GM21619 (cell line): ENCODE results near the gene SSR1.
"Not testable (repeated sequence)": the region's sequence is repeated elsewhere in the genome, so short reads cannot be mapped to it uniquely, and the experiment has no call there.

Experiments used
- ATAC-seq: cut with Tn5 transposase; IDR thresholded peaks from one replicate; pipeline ENCODE4 v1.9.1; 2021; ENCODE audit not compliant: unreplicated experiment

The SSR1 gene

DNA sequence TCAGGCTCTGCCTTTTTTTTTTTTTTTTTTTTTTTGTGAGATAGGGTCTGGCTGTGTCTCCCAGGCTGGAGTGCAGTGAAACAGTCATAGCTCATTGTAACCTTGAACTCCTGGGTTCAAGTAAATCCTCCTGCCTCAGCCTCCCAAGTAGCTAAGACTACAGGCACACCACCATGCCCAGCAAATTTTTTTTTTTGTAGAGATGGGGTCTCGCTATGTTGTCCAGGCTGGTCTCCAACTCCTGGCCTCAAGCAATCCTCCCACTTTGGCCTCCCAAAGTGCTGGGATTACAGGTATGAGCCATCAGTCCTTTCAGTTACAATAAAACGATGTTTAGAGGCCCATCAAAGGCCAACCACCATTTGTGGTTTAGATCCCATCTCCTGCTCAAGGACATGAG lies 6.4 kb upstream of the SSR1 start:
- not testable (repeated sequence) for ATAC-seq

GRCh38 chr6:7317538-7317937 lies 4.5 kb upstream of the SSR1 start:
- no peak for ATAC-seq

GRCh38 chr6:7316658-7317533 lies 3.9 kb upstream of the SSR1 start:
- no peak for ATAC-seq

- ATAC-seq, result no peak
Observed at GRCh38 chr6:7315948-7316365, 3.0 kb upstream of the SSR1 start.

- ATAC-seq, result not testable (repeated sequence)
Observed at GRCh38 chr6:7315087-7315947, 2.3 kb upstream of the SSR1 start.

DNA sequence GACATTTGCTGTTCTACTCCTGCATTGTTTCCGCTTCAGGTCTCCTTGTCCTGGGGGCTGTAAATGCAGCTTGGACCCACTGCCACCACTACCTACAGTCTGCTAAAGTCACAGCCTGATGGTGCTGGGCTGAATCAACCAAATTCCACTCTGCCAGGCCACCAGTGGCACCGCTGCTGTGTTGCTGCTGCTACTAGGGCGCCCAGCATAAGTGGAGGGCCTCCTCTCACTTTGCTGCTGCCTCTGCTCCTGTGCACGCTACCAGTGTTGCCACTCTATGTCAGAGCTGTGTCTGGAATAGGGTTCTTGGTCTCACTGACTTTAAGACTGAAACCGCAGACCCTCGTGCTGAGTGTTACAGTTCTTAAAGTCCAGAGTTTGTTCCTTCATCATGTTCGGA lies 1.4 kb upstream of the SSR1 start:
- ATAC-seq, result no peak

DNA sequence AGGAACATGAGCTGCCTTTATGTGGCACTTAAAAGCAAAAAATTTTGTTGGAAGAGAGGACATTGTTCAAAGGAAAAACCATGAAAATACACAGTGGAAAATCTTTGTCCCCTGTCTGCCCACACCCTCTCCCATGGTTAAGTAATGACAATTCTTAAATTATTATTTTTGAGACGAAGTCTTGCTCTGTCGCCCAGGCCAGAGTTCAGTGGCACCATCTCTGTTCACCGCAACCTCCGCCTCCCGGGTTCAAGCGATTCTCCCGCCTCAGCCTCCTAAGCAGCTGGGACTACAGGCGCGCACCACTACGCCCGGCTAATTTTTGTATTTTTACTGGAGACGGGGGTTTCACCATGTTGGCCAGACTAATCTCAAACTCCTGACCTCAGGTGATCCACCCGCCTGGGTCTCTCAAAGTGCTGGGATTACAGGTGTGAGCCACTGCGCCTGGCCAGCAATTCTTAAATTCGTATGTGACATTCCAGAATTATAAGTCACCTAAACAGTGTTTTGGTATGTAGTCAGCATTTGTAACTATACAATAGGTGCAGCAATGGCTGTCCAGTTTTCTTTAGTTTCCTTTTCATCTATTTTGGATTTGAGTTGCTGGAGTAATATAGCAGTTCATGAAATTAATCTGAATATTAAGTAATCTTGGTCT lies 636 bp upstream of the SSR1 start:
- no peak for ATAC-seq

DNA sequence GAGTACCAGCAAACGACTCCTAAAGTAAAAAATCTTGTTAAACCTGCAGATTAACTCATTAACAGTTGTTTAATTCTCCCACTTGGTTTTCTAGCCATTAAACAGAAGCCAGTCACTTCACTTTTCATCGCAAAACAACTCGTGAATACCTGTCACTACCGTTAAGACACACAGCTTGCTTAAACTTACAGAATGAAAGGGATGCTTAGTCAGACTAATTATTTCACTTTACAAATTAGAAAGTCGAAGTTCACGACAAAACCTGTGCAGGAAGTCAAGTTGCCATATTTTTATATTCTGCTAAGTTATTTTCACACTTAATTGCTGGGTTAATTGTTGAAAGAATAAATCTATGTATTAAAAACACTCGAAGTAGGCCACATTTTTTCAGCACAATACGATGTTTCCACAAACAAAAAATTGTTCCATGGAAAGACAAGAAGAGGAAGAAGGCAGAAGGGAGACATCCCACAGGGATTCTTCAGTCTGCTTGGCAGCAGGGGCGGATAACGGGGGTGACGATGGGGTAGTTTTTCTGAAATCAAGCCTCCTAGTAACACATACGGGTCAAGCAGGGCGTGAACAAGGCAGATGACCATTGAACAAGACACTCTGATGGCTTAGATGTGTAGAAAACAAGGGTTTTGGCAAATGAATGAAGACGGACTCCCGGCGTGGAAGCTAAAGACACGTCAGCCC lies 933 bp downstream of the SSR1 start:
- ATAC-seq, result no peak

GRCh38 chr6:7311176-7311575 lies 1.8 kb downstream of the SSR1 start:
- ATAC-seq, result no peak

DNA sequence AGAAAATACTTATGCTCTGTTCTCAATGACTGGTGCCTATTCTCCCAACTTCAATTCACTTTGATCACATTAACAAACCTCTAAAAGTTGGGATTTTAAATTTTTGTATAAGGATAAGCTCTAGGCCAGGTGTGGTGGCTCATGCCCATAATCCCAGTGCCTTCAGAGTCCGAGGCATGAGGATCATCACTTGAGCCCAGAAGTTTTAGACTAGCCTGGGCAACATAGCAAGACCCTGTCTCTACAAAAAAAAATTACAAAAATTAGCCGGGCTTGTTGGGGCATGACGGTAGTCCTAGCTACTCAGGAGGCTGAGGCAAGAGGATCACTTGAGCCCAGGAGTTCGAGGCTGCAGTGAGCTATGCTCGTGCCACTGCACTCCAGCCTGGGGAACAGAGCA lies 3.9 kb downstream of the SSR1 start:
- ATAC-seq, result no peak

DNA sequence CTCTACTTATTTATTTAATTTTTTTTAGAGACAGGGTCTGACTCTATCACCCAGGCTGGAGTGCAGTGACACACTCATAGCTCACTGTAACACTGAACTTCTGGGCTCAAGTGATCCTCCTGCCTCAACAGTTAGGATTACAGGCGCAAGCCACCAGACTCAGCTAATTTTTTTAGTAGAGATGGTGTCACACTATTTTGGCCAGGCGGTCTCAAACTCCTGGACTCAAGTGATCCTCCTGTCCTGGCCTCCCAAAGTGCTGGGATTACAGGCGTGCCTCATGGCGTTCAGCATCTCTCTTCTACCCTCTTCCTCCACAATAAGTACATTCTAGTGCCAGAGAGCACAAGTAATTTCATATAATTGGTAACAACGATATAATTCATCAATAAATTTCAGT lies 5.5 kb downstream of the SSR1 start:
- no peak for ATAC-seq

GRCh38 chr6:7304821-7305220 lies 8.2 kb downstream of the SSR1 start:
- ATAC-seq, result no peak

- ATAC-seq, result no peak
Observed at GRCh38 chr6:7301702-7302101, 11.3 kb downstream of the SSR1 start.

DNA sequence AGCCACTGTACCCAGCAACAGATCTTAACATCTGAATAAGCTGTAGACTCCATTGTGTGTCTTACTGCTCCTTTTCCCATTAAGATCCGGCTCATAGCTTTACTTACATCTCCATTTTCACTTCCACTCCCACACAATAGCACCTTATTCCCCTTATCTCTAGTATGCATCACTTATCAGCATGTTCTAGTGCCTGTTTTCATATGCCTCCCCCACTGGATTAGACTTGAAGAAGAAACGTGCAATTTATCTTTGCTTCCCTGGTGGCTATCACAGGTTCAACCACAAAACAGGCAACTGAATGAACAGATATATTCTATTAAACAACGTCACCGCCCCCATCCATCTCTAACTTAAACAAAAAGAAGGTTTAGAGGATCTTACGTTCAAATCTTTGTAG lies 12.1 kb downstream of the SSR1 start:
- ATAC-seq, result no peak

GRCh38 chr6:7298113-7298512 lies 14.9 kb downstream of the SSR1 start:
- ATAC-seq, result no peak

GRCh38 chr6:7296602-7297001 lies 16.4 kb downstream of the SSR1 start:
- no peak for ATAC-seq

GRCh38 chr6:7295916-7296315 lies 17.1 kb downstream of the SSR1 start:
- ATAC-seq, result no peak

GRCh38 chr6:7292596-7293255 lies 20.3 kb downstream of the SSR1 start:
- ATAC-seq, result no peak

GRCh38 chr6:7290079-7290478 lies 22.9 kb downstream of the SSR1 start:
- ATAC-seq, result no peak

GRCh38 chr6:7285416-7285815 lies 27.6 kb downstream of the SSR1 start:
- no peak for ATAC-seq
